ENCODE measurements around the gene CNIH3.

The CNIH3 gene

DNA sequence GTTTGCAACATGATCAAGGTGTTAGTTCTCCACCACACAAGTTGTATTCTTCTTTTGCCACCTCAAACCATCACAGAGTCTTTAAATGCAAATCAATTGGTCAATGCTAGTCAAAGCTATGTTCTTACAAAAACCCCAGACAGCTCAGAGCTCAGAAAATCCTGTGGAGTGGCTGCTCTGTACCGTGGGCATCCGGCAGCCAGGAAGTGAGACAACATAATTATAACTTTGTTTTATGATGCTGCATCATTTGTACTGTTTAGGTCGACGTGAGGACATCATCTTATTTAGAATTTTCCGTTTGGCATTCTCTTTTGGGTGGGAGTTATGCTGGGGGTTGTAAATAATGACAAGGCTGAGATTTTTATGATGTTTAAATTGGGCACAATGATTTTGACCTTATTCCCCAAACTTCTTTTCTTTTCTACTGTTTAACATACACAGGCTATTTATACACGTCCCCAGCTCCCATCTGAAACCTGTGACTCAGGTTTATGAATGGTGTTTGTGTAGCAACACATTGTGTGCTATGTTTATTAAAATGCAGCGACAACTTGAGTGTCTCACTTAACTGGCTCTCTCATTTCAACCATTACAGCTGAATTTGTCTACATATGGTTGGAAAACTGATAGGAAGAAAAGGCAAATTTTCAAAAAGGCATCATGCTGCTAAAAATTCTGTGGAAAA, 124.0 kb downstream of the CNIH3 start:
- no peak for DNase-seq (ENCODE audit: low read depth in 3 of 3, low spot score in 1 of 3)

DNA sequence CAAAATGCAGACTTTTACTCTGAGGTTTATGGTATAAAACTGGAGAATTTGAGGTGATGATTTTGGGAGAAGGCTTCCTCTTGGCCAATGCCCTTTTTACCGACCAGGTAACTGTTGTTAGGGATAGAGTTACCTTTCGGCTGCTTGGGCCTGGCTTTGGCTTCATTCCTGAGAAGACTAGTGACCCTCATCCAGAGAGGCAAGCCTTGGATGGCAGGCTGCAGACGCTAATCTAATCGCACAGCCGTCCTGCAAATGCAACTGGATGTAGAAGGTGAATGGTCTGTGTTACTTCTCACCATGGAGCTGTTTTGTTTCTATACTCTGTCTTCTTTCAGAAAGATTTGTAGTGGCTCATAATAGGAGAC, 124.6 kb downstream of the CNIH3 start:
- DNase-seq (ENCODE audit: low read depth in 3 of 3, low spot score in 1 of 3) = no peak

DNA sequence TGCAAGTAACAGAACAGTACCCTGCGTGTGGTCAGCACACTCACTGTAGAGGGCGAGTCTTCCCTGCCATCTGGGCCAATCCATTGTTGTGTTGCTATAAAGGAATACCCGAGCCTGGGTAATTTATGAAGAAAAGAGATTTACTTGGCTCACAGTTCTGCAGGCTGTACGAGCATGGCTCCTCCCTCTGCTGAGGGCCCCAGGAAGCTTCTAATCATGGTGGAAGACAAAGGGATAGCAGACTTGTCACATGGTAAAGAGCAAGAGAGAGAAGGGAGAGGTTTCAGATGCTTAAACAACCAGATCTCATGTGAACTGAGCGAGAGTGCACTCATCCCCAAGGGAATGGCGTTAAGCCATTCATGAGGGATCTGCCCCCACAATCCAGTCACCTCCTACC, 126.2 kb downstream of the CNIH3 start:
- DNase-seq (ENCODE audit: low read depth in 3 of 3, low spot score in 1 of 3) = no peak

DNA sequence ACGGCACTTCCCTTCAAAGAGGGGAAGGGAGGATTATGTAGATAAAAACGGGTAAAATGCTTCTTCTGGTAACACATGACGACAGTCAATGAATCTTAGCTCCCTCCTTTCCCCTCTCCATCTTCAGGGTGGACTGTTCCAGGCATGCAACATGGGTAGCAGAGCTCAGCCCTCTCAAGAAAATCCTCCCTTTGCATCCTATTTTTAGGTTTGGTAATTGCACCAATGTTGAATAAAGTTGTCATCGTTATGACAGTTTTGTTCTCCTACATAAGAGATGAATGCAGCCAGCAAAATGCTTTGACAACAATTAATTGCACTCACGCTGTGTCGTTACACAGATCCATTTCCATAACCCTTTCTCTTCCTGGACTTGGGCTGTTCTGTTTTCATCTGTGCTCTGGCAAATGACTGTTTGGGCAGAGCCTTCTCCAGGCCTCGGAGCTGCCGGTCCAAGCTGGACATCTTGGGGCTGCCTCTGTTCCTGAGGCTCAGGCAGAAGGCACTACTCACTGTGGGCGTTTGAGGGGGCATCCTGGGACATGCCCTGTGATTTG, 127.6 kb downstream of the CNIH3 start:
- DNase-seq (ENCODE audit: low read depth in 3 of 3, low spot score in 1 of 3) = no peak

DNA sequence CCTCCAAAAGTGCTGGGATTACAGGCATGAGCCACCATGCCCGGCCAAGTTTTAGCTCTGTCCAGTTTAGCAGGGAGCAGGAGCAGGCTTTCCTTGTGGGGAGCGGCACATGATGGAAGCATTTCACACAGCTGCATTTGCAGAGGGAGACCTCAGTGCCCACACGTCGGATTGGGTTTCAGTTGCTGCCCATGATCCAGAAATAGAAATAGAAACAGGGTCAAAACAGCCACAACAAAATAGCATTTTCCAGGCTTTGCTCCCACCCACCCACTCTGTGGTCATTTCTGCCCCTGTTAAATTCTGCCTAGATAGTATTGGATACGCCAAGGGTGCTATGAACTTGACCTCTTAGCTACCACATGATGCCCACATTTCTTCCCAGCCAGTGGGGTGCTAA, 128.4 kb downstream of the CNIH3 start:
- DNase-seq (ENCODE audit: low read depth in 3 of 3, low spot score in 1 of 3) = no peak

DNA sequence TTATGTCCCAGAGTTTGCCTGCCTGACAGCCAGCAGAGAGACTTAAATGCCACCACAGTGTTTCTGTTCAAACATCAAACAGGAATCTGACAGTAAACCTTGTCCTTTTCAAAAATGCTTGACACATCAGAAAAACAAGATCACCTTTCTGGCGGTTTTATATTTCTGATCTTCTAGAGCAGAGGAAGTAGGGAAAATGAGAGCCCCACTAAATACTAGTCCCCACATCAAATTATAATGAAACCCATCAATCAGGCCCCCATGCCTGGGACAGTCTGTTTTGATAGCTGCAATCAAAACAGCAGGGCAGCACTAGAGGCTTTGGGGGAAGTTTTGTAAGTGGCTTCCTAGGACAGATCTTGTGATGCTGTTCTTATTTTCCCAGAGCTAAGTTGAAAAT, 129.3 kb downstream of the CNIH3 start:
- no peak for DNase-seq (ENCODE audit: low read depth in 3 of 3, low spot score in 1 of 3)

DNA sequence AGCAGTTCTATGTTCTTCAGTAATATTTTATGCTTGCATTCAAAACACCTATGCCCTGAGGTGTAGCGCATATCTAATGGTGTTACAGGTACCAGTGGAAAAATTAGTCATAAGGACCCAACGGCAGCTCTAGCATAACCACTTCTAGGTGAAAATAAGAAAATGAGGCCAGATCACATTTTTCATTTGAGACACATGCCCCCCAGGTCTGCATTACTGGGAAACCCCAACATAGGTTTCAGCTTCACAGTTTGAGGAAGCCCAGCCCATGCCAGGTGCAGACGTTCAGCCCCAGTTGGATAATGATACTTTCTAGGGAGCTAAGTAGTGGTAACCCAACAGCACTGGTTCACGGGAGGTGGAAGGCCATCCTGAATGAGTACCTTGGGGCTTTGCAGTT, 129.8 kb downstream of the CNIH3 start:
- DNase-seq (ENCODE audit: low read depth in 3 of 3, low spot score in 1 of 3) = no peak

DNA sequence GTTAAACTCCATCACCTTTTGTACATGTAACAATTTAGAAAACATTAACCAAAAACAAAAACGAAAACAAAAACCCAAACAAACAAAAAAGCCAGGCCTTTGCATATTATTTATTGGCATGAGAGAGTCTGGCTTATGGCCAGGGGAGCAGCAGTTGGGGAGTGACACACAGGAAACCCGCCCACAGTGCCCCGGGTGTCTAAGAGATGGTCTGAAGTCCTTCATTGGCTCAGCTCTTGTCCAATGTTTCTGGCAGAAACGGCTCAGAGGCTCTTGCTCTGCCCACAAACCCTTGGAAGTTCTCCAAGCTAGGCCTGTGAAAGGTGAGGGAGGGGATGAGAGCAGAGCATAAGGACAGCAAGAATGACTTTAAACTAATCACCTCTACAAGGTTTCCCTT, 131.5 kb downstream of the CNIH3 start:
- DNase-seq (ENCODE audit: low read depth in 3 of 3, low spot score in 1 of 3) = no peak

DNA sequence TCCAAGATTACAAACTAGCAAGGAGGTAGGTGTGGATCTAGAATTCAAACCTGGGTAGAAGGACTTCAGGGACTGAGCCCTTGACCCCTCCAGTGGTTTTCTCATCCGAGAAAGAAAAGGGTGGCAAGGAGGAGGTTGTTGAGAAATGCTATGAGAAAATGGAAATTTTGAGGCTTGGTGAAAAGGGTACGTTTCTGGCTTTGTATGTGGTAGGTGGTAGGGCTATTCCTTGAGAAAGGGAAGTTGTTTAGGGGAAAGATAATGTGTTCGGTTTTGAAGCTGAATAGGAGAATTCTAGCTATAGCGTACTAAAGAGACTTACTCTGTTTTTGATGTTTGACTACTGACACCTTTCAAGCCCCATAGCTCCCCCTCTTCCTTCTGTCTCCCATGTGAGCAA, 133.8 kb downstream of the CNIH3 start:
- no peak for DNase-seq (ENCODE audit: low read depth in 3 of 3, low spot score in 1 of 3)

DNA sequence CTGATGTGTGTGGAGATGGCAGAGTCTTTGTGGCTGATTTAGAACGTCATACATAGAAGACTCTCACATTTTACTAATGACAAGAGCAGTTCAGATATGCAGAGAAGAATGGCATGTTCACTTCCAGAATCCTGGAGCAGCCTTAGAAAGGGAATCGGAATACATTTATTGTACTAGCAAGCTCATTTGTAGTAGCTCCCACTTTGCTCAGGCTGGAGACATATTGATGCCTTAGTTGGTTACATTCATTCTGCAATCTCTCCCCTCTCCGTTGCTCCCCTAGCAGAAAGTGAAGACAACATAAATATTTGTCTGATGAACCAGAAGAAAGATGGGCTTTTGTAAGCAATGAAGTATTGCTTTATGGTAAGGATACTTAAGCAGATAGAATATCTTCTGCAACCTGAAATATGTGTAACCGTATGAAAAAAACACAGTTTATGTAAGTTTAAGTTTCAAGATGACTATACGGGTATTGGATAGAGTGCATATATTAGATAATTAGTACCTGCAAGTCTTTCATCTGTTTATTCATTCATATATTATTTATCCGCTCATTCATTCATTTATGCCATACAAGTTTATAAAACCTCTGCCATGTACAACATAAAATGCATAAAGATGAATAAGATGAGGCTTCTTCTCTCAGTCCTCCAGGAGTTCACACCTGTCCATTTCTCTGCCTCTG, 135.7 kb downstream of the CNIH3 start:
- DNase-seq (ENCODE audit: low read depth in 3 of 3, low spot score in 1 of 3) = no peak

DNA sequence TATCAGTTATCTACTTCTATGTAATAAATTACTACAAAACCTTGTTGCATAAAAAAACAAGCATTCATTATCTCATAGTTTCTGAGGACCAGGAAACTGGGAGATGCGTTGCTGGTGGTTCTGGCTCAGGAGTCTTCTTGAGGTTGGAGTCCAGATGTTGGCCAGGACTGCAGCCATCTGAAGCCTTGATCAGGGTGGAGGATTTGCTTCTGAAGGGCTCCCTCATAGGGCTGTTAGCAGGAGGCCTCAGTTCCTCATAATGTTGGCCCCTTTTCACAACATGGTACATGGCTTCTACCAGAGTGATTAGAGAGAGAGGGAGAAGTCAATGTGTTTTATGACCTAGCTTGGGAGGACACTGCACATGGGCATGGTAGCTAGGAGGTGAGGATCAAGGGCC, 137.4 kb downstream of the CNIH3 start:
- no peak for DNase-seq (ENCODE audit: low read depth in 3 of 3, low spot score in 1 of 3)

DNA sequence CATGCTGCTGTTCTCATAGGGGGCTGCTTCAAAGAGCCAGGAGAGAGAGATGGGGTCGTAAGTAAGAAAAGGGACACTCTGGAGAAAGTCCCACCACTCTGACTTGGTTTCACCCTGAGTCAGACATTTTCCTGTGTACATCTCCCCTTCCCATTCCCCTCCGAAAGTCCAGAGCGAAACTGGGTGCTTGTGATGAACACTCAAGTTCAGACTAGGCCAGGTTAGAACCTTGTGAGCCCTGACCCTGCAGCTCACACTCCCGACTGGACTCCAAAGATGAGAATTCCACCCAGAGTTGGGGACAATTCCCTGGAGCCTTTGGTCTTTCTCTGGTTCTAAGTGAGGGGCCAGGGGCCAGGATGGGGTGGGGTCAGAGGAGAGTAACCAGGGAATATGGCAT, 139.5 kb downstream of the CNIH3 start:
- DNase-seq (ENCODE audit: low read depth in 3 of 3, low spot score in 1 of 3) = no peak

DNA sequence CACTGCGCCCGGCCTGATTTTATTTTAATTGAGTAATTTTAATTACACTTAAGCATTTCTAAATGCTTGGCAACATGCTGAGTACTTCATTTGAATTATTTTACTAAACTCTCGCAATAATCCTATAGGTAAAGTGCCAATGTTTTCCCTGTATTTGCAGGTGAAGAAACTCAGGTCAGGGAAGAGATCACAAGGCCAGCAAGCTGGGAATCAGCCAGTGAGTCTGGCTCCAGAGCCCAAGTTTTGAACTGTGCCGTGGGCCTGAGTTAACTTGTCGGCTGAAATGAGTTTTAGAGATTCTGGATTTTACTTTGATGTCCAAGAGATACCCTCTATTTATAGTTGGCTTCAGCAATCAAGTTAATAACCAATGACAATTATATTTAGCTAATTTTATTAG, 141.4 kb downstream of the CNIH3 start:
- no peak for DNase-seq (ENCODE audit: low read depth in 3 of 3, low spot score in 1 of 3)

DNA sequence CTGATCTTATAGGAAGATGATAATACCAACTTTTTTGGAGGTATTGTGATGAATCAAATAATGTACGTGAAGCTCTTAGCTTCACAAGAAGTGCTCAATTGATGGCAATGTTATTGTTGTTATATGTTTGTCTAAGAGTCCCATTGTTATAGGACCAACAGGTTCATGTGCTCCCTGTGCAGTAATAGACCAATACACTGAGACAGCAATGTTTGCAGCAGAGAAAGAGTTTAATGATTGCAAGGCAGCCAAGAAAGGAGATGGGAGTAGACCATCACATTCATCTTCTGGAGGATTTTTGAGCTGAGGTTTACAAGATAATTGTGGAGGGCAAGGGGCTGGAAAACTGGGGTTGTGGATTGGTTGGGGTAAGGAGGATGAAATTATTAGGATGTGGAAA, 143.0 kb downstream of the CNIH3 start:
- DNase-seq (ENCODE audit: low read depth in 3 of 3, low spot score in 1 of 3) = no peak

DNA sequence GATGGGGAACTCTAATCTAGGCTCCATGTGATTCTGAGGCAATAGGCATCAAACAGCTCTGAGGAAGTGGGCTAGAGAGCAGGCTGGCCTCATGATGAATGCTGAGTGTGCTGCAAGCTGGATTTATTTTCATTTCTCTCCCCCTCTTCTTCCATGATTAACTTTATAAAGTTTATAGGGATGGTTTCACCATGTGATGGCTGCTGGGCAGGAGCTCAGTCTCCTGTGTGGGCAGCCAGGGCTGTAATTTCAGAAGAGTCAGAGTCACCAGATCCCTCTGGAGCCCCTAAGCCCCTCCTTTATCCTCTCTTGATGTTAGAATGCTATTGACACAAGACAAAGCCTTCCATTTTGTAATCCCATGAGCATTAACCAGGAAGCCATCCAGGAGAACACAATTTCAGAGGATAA, 143.6 kb downstream of the CNIH3 start:
- DNase-seq (ENCODE audit: low read depth in 3 of 3, low spot score in 1 of 3) = no peak

DNA sequence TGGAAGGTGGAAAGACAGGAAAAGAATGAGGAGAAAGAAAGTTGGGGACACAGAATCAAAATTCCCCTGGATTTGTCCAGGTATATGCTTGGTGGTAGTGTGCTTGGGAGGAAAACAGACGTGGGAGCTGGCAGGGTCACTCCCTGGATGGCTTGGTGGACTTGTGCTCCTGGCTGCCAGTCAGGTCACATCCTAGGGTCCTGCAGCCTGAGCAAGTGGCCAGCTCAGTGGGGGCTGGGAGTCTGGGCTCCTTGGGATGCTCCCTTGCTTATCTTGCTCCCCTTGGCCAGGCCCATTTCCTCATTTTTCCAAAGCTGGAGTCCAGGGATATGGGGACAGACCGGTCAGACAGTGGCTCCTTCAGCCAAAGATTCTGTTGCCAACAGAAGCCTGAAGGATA, 144.0 kb downstream of the CNIH3 start:
- DNase-seq (ENCODE audit: low read depth in 3 of 3, low spot score in 1 of 3) = no peak

DNA sequence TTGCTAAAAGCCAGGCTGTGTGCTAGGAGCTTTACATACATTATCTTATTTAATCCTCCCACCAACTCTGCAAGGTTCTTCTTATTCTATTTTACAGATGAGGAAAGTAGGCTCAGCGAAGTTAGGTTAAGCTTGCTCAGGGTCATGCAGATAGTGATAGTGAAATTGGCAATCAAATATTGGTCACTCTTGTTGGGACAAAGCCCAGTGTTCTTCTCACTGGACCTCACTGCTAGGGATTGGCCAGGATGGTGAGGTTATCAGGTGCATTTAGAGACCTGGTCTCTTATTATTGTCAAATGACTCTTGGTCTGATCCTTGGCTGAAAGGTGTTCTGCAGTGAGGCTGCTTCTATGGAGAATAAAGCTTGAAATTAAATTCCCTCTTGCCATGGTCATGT, 145.1 kb downstream of the CNIH3 start:
- DNase-seq (ENCODE audit: low read depth in 3 of 3, low spot score in 1 of 3) = no peak

DNA sequence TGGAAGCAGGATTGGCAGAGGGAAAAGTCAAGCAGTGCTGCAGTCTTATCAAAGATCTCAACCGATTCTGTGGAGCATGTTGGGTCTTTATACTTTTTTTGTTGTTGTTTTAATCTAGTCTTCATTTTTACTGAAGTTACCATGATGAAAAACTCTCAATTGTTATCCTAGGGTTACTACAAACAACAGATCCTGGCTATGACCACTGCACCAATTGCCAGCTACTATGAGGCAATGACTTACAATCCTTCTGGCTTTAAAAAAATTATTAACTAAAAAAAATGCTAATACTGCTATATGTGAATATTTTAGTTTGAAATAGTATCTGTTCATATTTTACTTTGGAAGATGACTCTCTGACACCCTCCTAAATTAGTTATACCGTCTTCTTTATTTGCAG, 145.9 kb downstream of the CNIH3 start:
- DNase-seq (ENCODE audit: low read depth in 3 of 3, low spot score in 1 of 3) = no peak

DNA sequence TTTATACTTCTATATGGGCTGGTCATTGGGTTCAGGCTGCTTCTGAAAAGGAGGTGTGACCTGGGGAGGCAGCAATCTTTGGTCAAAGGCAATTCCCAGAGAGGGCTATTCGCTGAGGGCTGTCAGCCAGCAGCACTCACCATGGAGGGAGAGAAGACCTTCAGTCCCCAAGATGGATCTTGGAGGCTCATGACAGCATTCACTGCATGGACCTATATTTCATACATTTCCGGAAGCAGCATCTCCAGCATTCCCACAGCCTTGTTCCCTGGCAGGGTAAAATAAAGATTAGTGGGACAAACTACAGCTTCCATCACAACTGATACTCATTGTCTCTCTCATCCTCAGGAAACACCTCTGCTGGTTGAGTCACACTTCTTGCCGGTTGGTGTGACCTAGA, 146.6 kb downstream of the CNIH3 start:
- no peak for DNase-seq (ENCODE audit: low read depth in 3 of 3, low spot score in 1 of 3)

DNA sequence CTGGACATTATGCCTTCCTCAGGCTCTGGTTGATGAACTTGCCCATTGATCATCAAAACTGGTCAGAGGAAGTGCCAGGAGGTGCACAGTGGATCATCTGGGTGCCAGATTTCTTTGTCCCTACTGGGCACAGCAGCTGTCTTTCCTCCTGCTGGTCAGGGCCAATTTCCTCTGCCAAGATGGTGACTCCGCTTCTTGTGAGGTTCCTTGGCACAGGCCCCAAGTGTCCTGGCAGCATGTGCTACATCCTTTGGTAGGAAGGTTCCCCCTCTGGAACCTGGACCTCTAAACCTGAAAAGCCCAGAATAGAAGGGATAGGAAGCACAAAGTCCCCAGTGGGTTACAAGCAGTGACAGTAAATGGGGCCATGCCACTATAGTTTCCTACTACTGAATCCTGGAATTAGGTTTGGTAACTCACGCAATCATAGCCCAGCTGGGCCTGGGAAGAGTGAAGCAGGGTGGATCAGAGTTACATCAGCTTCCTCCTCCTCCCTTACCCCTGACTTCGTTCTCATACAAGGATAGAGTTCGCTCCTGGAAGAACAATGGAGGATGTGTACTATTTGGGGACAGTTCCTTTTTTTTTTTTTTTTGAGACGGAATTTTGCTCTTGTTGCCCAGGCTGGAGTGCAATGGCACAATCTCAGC, 147.1 kb downstream of the CNIH3 start:
- no peak for DNase-seq (ENCODE audit: low read depth in 3 of 3, low spot score in 1 of 3)

DNA sequence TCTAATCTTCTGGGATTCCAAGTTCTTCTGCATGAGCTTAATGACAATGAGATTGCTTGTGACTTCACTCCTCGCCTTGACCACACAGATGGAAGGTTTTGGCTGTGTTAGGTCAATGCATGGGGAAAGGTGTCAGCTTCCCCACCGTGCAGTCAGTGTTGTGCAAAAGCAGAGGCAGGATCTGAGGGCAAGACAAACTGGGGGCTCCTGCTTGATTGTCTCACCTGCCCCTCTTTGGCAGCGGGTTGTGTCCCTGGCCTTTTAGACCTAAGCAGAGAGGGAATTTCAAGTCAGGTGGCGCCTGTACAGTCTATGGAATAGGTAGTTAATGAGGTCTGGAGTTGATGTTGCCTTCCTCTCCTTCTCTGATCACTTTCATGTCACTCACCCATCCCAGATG, 150.1 kb downstream of the CNIH3 start:
- DNase-seq (ENCODE audit: low read depth in 3 of 3, low spot score in 1 of 3) = no peak

DNA sequence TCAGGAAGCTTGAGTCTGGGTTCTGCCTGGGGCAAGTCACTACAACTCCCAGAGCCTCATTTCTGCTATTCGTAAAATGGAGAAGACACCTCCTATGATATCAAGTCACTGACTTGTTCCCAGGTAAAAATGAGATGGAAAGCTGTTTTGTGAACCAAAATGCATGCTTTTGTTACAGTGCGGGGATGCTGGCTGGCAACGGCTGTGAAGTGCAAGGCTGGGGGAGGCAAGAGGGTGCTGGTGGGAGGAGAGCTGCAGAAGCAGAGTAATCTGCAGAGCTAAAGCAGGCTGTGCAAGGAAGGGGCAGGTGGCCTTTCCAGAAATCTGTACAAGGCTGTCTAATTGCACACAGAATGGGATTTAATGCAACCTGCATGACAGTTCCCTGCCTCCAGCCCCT, 150.9 kb downstream of the CNIH3 start:
- no peak for DNase-seq (ENCODE audit: low read depth in 3 of 3, low spot score in 1 of 3)
